Thyroid gland (tissue), 4 donors: ENCODE data around the gene AMZ2. TPM values are rescaled to one million over a fixed set of nuclear protein-coding genes. Genes with fewer than 3 reads are reported as not detected.
A peak's percentile ranks its signal among the peaks of the same experiment; 100 is the strongest.
"Not testable (repeated sequence)": the region's sequence is repeated elsewhere in the genome, so short reads cannot be mapped to it uniquely, and the experiment has no call there.

Experiments used
- DNase-seq, 2 donors: peaks; one replicate each; pipeline ENCODE4 v3.0.0-alpha.2; 2019
- H3K27ac ChIP-seq, 3 donors: fragments of 200-600 bp; sonication (generic); 1 replicate in 2 of 3; 2 replicates in 1 of 3; pipeline ENCODE4 v1.5.1; 2016 to 2019; ENCODE audit warnings: mild to moderate bottlenecking in 1 of 3, moderate library complexity in 1 of 3
- H3K27me3 ChIP-seq: fragments of 200-600 bp; sonication (generic); one replicate; pipeline ENCODE4 v1.5.1; 2019
- H3K36me3 ChIP-seq, 2 donors: fragments of 200-600 bp; sonication (generic); one replicate each; pipeline ENCODE4 v1.5.1; 2016 to 2019
- H3K4me1 ChIP-seq, 2 donors: fragments of 200-600 bp; sonication (generic); one replicate each; pipeline ENCODE4 v1.5.1; 2017 to 2019
- H3K4me3 ChIP-seq, 3 donors: fragments of 200-600 bp; sonication (generic); replicated peaks in 1 of 3; 1 replicate in 2 of 3; 2 replicates in 1 of 3; pipeline ENCODE4 v1.5.1; 2016; ENCODE audit warnings: mild to moderate bottlenecking in 1 of 3
- H3K9me3 ChIP-seq: fragments of 200-600 bp; sonication (generic); one replicate; pipeline ENCODE4 v1.5.1; 2017
- CTCF ChIP-seq, 6 experiments: fragments of 200-600 bp in 3 of 6; fragments of 450-650 bp in 3 of 6; sonication (generic) in 3 of 6; IDR thresholded peaks; one replicate each; pipeline ENCODE4 v1.5.1; 2016 to 2019; ENCODE audit warnings: antibody characterized with exemption in 6 of 6, mild to moderate bottlenecking in 2 of 6, inconsistent platforms in 1 of 6, moderate library complexity in 1 of 6
- POLR2A ChIP-seq, 2 donors: fragments of 450-650 bp; IDR thresholded peaks; one replicate each; pipeline ENCODE4 v1.6.1; 2017; ENCODE audit warnings: antibody characterized with exemption in 2 of 2, mild to moderate bottlenecking in 2 of 2, moderate library complexity in 1 of 2
- WGBS, 2 donors: methylation state at CpG; one replicate each; pipeline ENCODE4 v1.1.5; 2017; 5-methylcytosine and 5-hydroxymethylcytosine counted together
- intact Hi-C: fragments of 100-400 bp; cut with DNase I; formaldehyde crosslinking; loops from one replicate; pipeline ENCODE4 v1.15.1; 2023
- total RNA-seq, 4 donors: library from RNA; depleted of rRNA; stranded (reverse); fragments of >200 nt; gene quantifications; one replicate each; pipeline ENCODE4 v1.2.3, GENCODE V29; 2016

AMZ2 gene
- total RNA-seq, 4 donors from 2014 or later, result 25.0 to 72.1 (median 63.1) TPM

DNA sequence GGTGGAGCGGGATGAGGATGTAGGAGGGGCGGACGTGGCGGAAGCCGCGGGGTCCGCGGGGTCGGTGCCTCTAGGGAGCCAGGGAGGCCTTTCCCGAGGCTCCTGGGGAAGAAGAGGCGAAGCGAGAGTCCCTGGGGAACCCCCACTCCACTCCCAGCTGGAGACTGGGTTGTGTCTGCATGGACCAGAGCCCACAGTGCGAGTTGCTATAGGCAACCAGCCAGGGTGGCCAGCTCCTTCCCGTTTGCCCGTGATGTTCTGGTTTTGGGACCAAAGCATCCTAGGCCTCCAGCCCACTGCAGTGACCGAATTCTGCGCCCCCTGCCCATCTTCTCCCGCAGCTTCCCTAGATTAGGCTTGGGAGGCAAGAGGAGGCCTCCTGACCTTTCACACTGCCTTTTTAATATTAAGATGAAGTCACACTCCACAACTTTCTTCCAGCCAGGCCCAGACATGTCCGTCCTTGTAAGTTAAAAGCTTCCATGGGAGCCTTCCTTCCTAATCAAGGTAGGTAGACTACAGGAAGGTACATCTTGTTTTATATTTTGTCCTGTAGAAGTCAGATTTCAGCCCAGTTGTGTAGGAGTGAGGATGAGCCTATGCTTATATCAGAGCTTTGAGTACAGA is 469 bp downstream of the AMZ2 start:
- H3K27ac ChIP-seq, result peak overlapping the region; percentile 97 to 99 (median 98)
- WGBS, 2 donors, result 4% methylated on average over 13 to 19 of the region's 19 CpGs
- peak overlapping the region; percentile 25 to 90 (median 64) for H3K4me3 ChIP-seq
- intact Hi-C loops, result no loop called here
- H3K9me3 ChIP-seq, result no peaks in the 10 kb centered on the region
- H3K4me1 ChIP-seq, result peaks cover 8 to 11% of the 10 kb centered on the region in 2 donors
- TF ChIP-seq POLR2A (IDR thresholded peaks at IDR 0.05), result no peak
- no peak for TF ChIP-seq CTCF (IDR thresholded peaks at IDR 0.05)
- peaks cover 0 to 3% of the 10 kb centered on the region in 2 donors for H3K36me3 ChIP-seq
- no peaks in the 10 kb centered on the region for H3K27me3 ChIP-seq
- DNase-seq, result peak; percentile 72 to 79

DNA sequence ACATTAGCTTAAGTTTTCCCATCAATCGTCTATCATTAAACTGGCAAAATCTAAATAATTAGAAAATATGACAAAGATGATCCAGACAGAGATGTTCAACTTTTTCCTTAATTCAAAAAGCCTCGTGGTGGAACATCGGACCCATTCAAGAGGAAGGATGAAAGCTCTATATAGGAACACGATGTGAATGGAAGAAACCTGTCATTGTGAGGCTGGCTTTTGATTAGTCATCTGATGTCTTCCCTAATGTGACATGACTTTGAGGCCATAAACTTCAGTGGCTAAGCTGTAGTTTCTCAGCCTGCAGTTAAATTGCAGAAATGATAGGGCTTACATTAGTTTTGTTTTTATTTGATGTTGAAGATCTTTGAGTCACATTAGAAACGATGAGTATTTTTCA is 1.0 kb downstream of the AMZ2 start:
- peaks cover 0 to 3% of the 10 kb centered on the region in 2 donors for H3K36me3 ChIP-seq
- no peaks in the 10 kb centered on the region for H3K27me3 ChIP-seq
- intact Hi-C loops, result no loop called here
- peaks cover 8 to 11% of the 10 kb centered on the region in 2 donors for H3K4me1 ChIP-seq
- H3K27ac ChIP-seq, result peak overlapping the region in 2 of 3 donors; percentile 97 to 98
- TF ChIP-seq CTCF (IDR thresholded peaks at IDR 0.05) (no peak), POLR2A (IDR thresholded peaks at IDR 0.05) (no peak)
- WGBS, 2 donors, result 73 to 81% methylated on average over 5 of the region's 5 CpGs
- no peak for DNase-seq
- no peak overlapping the region for H3K4me3 ChIP-seq
- no peaks in the 10 kb centered on the region for H3K9me3 ChIP-seq

DNA sequence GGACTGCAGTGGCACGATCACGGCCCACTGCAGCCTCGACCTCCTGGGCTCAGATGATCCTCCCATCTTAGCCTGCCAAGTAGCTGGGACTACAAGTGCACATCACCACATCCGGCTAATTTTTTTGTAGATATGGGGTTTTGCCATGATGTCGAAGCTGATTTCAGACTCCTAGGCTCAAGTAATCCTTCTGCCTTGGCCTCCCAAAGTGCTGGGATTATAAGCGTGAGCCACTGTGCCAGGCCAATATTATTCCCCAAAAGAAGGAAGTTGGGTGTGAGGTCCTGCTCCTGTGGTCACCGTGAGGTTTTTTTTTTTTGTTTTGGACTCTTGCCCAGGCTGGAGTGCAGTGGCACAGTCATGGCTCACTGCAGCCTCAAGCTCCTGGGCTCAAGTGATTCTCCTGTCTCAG is 1.5 kb downstream of the AMZ2 start:
- TF ChIP-seq POLR2A (IDR thresholded peaks at IDR 0.05) (no peak), CTCF (IDR thresholded peaks at IDR 0.05) (no peak)
- Histone ChIP-seq H3K27me3 (no peaks in the 10 kb centered on the region), H3K9me3 (no peaks in the 10 kb centered on the region), H3K4me1 (peaks cover 8 to 11% of the 10 kb centered on the region in 2 donors), H3K4me3 (no peak overlapping the region), H3K36me3 (peaks cover 3 to 4% of the 10 kb centered on the region in 2 donors), H3K27ac (peak overlapping the region in 1 of 3 donors; percentile 98)
- intact Hi-C loops, result no loop called here
- WGBS, 2 donors, result 71 to 72% methylated on average over 7 of the region's 7 CpGs
- no peak for DNase-seq

- intact Hi-C loops, result not testable (repeated sequence)
These were observed 5.6 kb downstream of the AMZ2 start for GRCh38 chr17:68253426-68253825.

GRCh38 chr17:68255151-68255550 is 7.3 kb downstream of the AMZ2 start:
- Histone ChIP-seq H3K4me3 (no peak overlapping the region), H3K36me3 (peaks cover 3 to 6% of the 10 kb centered on the region in 2 donors), H3K27me3 (no peaks in the 10 kb centered on the region), H3K9me3 (no peaks in the 10 kb centered on the region), H3K27ac (no peak overlapping the region), H3K4me1 (peaks cover 1 to 11% of the 10 kb centered on the region in 2 donors)
- WGBS, 2 donors, result 80 to 89% methylated on average over 4 of the region's 4 CpGs
- no peak for DNase-seq
- intact Hi-C loops, result no loop called here
- TF ChIP-seq CTCF (IDR thresholded peaks at IDR 0.05) (no peak), POLR2A (IDR thresholded peaks at IDR 0.05) (no peak)

More at GRCh38 chr17:68253426-68253825, 5.6 kb downstream of the AMZ2 start:
- H3K27me3 ChIP-seq, H3K27ac ChIP-seq, H3K9me3 ChIP-seq, H3K4me3 ChIP-seq, DNase-seq, H3K4me1 ChIP-seq, H3K36me3 ChIP-seq: not testable (repeated sequence)
- WGBS, 2 donors, result 88 to 89% methylated on average over 7 of the region's 7 CpGs
